Measurements from ENCODE around the gene BHLHE40.

DNA sequence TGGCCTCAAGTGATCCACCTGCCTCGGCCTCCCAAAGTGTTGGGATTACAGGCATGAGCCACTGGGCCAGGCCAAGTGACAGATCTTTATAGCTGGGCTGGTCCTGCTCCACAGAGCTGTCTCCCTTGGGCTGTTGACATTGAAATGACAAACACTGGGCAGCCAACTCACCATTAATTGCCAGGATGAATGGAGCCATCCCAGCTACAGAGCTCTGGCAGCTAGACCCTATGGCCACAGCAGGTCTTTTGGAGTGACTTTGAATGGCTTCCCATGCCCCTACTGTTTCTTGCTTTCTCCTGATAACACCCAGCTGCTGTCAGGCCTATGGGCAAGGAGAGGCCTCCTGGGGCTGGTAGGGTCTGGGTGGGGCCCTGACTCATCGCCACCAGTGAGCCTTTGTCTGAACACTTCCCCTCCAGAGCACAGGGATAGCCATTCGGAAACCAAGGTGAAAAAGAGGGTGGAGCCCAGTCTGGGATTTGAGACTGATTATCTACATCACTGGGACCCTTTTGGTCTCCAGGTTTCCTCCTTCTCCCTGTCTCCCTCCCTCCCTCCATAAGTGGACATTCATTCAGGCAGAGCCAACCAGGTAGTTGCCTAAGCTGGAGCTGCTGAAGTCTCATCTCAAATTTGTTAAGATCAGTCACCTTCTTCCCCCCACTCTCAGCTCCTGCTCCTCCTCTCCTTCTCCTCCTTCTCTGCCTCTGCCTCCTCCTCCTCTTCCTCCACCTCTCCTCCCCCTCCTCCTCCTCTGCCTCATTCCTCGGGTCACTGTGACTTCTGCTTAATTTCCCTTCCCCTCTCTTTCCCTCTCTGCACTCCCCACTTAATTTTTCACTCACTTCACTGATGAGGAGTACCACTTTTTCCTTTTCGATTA, 34.0 kb downstream of the BHLHE40 start:
- no peak for TF ChIP-seq YY1 (tag by site-specific recombination; IDR thresholded peaks at IDR 0.05)
- TF ChIP-seq ZNF292 (tag by site-specific recombination; IDR thresholded peaks at IDR 0.05; ENCODE audit: borderline replicate concordance, low read depth), result no peak
- TF ChIP-seq, protein P1, sequence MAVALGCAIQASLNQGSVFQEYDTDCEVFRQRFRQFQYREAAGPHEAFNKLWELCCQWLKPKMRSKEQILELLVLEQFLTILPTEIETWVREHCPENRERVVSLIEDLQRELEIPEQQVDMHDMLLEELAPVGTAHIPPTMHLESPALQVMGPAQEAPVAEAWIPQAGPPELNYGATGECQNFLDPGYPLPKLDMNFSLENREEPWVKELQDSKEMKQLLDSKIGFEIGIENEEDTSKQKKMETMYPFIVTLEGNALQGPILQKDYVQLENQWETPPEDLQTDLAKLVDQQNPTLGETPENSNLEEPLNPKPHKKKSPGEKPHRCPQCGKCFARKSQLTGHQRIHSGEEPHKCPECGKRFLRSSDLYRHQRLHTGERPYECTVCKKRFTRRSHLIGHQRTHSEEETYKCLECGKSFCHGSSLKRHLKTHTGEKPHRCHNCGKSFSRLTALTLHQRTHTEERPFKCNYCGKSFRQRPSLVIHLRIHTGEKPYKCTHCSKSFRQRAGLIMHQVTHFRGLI (tag by site-specific recombination; IDR thresholded peaks at IDR 0.05), result no peak
- no peak for TF ChIP-seq ZNF423 (tag by site-specific recombination; IDR thresholded peaks at IDR 0.05)

All from HEK293 (cell line).